ENCODE data around the gene TRMO.

TRMO gene

DNA sequence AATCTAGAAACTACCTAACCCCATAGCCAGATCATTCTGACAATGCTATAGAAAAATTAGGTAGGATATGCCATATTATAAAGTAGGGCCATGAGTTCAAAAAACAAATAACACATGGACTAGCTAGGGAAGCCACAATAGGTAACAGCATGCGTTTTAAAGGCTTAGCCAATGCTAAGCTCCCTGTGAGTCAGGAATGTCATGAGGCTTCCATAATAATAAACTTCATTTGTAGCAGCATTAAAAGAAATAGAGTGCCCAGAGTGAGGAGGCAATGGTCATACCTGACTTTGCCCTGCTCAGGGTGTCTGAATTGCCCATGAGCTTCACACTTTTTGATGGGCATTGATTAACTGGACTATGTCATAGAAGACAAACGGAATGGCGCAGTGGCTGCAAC lies 53.4 kb downstream of the TRMO start:
- no peak overlapping the region for H3K4me3 ChIP-seq (ENCODE audit: low read depth, low read length, poor library complexity, severe bottlenecking)

DNA sequence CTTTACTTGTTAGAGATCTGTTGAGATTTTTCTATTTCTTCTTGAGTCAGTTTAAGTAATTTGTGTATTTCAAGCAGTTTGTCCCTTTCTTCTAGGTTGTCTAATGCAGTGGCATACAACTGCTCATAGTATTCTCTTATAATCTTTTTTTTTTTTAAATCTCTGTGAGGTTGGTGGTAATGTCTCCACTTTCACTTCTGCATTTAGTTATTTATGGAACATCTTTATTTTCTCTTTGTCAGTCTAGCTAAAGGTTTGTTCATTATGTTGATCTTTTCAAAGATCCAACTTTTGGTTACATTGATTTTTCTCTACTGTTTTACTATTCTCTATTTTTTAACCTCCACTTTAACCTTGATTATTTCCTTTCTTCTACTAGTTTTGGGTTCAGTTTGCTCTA lies 55.5 kb downstream of the TRMO start:
- Histone ChIP-seq H3F3A (ENCODE audit: insufficient read depth, low read length) (no peaks in the 10 kb centered on the region), H3K36me3 (ENCODE audit: insufficient read depth, low read length) (no peaks in the 10 kb centered on the region), H3K27ac (ENCODE audit: low read depth, low read length, poor library complexity, severe bottlenecking) (no peak overlapping the region), H3K9me3 (ENCODE audit: low read length) (peaks cover 8% of the 10 kb centered on the region; the same call in 1 of the 2 replicates), H3K4me3 (ENCODE audit: low read depth, low read length, poor library complexity, severe bottlenecking) (no peak overlapping the region), H3K9me2 (ENCODE audit: low read depth, low read length) (no peaks in the 10 kb centered on the region), H3K4me1 (ENCODE audit: insufficient read depth, low read length, severe bottlenecking) (no peaks in the 10 kb centered on the region), H3K27me3 (ENCODE audit: insufficient read depth, low read length) (peaks cover 5% of the 10 kb centered on the region; the same call in 1 of the 2 replicates), H2AFZ (ENCODE audit: low read length) (no peak overlapping the region), H3K4me2 (ENCODE audit: low read length) (no peak overlapping the region), H4K20me1 (ENCODE audit: insufficient read depth, low read length) (no peaks in the 10 kb centered on the region), H3K79me2 (ENCODE audit: insufficient read depth, low read length) (no peaks in the 10 kb centered on the region), H3K9ac (ENCODE audit: low read length) (no peak overlapping the region)
- TF ChIP-seq, protein P1, sequence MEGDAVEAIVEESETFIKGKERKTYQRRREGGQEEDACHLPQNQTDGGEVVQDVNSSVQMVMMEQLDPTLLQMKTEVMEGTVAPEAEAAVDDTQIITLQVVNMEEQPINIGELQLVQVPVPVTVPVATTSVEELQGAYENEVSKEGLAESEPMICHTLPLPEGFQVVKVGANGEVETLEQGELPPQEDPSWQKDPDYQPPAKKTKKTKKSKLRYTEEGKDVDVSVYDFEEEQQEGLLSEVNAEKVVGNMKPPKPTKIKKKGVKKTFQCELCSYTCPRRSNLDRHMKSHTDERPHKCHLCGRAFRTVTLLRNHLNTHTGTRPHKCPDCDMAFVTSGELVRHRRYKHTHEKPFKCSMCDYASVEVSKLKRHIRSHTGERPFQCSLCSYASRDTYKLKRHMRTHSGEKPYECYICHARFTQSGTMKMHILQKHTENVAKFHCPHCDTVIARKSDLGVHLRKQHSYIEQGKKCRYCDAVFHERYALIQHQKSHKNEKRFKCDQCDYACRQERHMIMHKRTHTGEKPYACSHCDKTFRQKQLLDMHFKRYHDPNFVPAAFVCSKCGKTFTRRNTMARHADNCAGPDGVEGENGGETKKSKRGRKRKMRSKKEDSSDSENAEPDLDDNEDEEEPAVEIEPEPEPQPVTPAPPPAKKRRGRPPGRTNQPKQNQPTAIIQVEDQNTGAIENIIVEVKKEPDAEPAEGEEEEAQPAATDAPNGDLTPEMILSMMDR (IDR thresholded peaks at IDR 0.05; ENCODE audit: low read length) = no peak
- TF ChIP-seq EZH2 (IDR thresholded peaks at IDR 0.05; ENCODE audit: borderline replicate concordance, low read length) = no peak

More for the DNA sequence above, 53.4 kb downstream of the TRMO start:
- H3K36me3 ChIP-seq (ENCODE audit: insufficient read depth, low read length) = no peaks in the 10 kb centered on the region
- H3K9me2 ChIP-seq (ENCODE audit: low read depth, low read length) = no peaks in the 10 kb centered on the region
- H3K4me2 ChIP-seq (ENCODE audit: low read length) = no peak overlapping the region
- H2AFZ ChIP-seq (ENCODE audit: low read length) = no peak overlapping the region
- peaks cover 5% of the 10 kb centered on the region; the same call in 1 of the 2 replicates for H3K27me3 ChIP-seq (ENCODE audit: insufficient read depth, low read length)
- no peaks in the 10 kb centered on the region for H3F3A ChIP-seq (ENCODE audit: insufficient read depth, low read length)
- H3K27ac ChIP-seq (ENCODE audit: low read depth, low read length, poor library complexity, severe bottlenecking) = no peak overlapping the region
- H4K20me1 ChIP-seq (ENCODE audit: insufficient read depth, low read length) = no peaks in the 10 kb centered on the region
- no peak for TF ChIP-seq EZH2 (IDR thresholded peaks at IDR 0.05; ENCODE audit: borderline replicate concordance, low read length)
- TF ChIP-seq, protein P1 (IDR thresholded peaks at IDR 0.05; ENCODE audit: low read length) = no peak
- no peak overlapping the region for H3K9ac ChIP-seq (ENCODE audit: low read length)
- H3K9me3 ChIP-seq (ENCODE audit: low read length) = peaks cover 8% of the 10 kb centered on the region; the same call in 1 of the 2 replicates
- no peaks in the 10 kb centered on the region for H3K4me1 ChIP-seq (ENCODE audit: insufficient read depth, low read length, severe bottlenecking)
- no peaks in the 10 kb centered on the region for H3K79me2 ChIP-seq (ENCODE audit: insufficient read depth, low read length)

DNA sequence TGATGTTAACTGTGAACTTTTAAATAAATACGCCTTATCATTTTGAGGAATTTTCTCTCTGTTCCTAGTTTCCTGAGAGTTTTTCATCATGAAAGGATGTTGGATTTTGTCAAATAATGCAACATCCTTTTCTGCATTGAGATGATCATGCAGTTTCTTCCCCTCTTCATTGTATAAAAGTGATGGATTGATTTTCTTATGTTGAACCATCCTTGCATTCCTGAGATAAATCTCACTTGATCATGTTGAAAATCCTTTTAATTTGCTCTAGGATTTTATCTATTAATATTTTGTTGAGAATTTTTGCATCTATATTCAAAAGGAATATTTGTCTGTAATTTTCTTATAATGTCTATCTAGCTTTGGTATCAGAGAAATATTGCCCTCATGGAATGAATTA lies 56.0 kb downstream of the TRMO start:
- no peak overlapping the region for H2AFZ ChIP-seq (ENCODE audit: low read length)
- no peak overlapping the region for H3K4me2 ChIP-seq (ENCODE audit: low read length)
- no peaks in the 10 kb centered on the region for H3K4me1 ChIP-seq (ENCODE audit: insufficient read depth, low read length, severe bottlenecking)
- no peak for TF ChIP-seq EZH2 (IDR thresholded peaks at IDR 0.05; ENCODE audit: borderline replicate concordance, low read length)
- TF ChIP-seq, protein P1 (IDR thresholded peaks at IDR 0.05; ENCODE audit: low read length) = no peak
- H3K9me2 ChIP-seq (ENCODE audit: low read depth, low read length) = no peaks in the 10 kb centered on the region
- no peaks in the 10 kb centered on the region for H3K36me3 ChIP-seq (ENCODE audit: insufficient read depth, low read length)
- H3K79me2 ChIP-seq (ENCODE audit: insufficient read depth, low read length) = no peaks in the 10 kb centered on the region
- peaks cover 8% of the 10 kb centered on the region; the same call in 1 of the 2 replicates for H3K9me3 ChIP-seq (ENCODE audit: low read length)
- no peak overlapping the region for H3K27ac ChIP-seq (ENCODE audit: low read depth, low read length, poor library complexity, severe bottlenecking)
- H3K4me3 ChIP-seq (ENCODE audit: low read depth, low read length, poor library complexity, severe bottlenecking) = no peak overlapping the region
- H3F3A ChIP-seq (ENCODE audit: insufficient read depth, low read length) = no peaks in the 10 kb centered on the region
- no peaks in the 10 kb centered on the region for H4K20me1 ChIP-seq (ENCODE audit: insufficient read depth, low read length)
- no peak overlapping the region for H3K9ac ChIP-seq (ENCODE audit: low read length)
- H3K27me3 ChIP-seq (ENCODE audit: insufficient read depth, low read length) = peaks cover 5% of the 10 kb centered on the region; the same call in 1 of the 2 replicates

Data from OCI-LY1 (cell line).